Effector memory CD4-positive, alpha-beta T cell (primary cell): ENCODE measurements around the gene EPN2.

Experiments
- DNase-seq, 3 donors: peaks; one replicate each; pipeline ENCODE4 v3.0.0-alpha.2; 2020
- H3K27ac ChIP-seq: 2 replicates; pipeline ENCODE4 v1.7.0; 2013; ENCODE audit warnings: mild to moderate bottlenecking, low read length, moderate library complexity; ENCODE audit not compliant: insufficient read depth, poor library complexity, severe bottlenecking
- H3K27me3 ChIP-seq: replicated peaks from 2 replicates; pipeline ENCODE4 v1.7.0; 2013; ENCODE audit warnings: mild to moderate bottlenecking, low read length; ENCODE audit not compliant: insufficient read depth, control insufficient read depth, poor library complexity, severe bottlenecking
- H3K36me3 ChIP-seq: 2 replicates; pipeline ENCODE4 v1.7.0; 2013; ENCODE audit warnings: mild to moderate bottlenecking, low read length, moderate library complexity; ENCODE audit not compliant: control insufficient read depth, insufficient read depth
- H3K4me1 ChIP-seq: 2 replicates; pipeline ENCODE4 v1.7.0; 2013; ENCODE audit warnings: low read length, mild to moderate bottlenecking; ENCODE audit not compliant: control insufficient read depth, insufficient read depth, poor library complexity, severe bottlenecking
- H3K4me3 ChIP-seq: 2 replicates; pipeline ENCODE4 v1.7.0; 2013; ENCODE audit warnings: low read length, low read depth, mild to moderate bottlenecking; ENCODE audit not compliant: insufficient read depth, poor library complexity, severe bottlenecking
- H3K9me3 ChIP-seq: 2 replicates; pipeline ENCODE4 v1.7.0; 2013; ENCODE audit warnings: mild to moderate bottlenecking, low read length, moderate library complexity; ENCODE audit not compliant: control insufficient read depth

EPN2 gene

GRCh38 chr17:19327031-19327783 lies 90.0 kb downstream of the EPN2 start:
- Histone ChIP-seq H3K36me3 (no peaks in the 10 kb centered on the region), H3K9me3 (no peaks in the 10 kb centered on the region), H3K27ac (no peak overlapping the region), H3K4me3 (no peak overlapping the region), H3K4me1 (no peaks in the 10 kb centered on the region), H3K27me3 (no peaks in the 10 kb centered on the region)
- no peak for DNase-seq

- Histone ChIP-seq H3K27ac (no peak overlapping the region), H3K9me3 (no peaks in the 10 kb centered on the region), H3K27me3 (no peaks in the 10 kb centered on the region), H3K4me1 (no peaks in the 10 kb centered on the region), H3K36me3 (no peaks in the 10 kb centered on the region), H3K4me3 (no peak overlapping the region)
- no peak for DNase-seq
Measured at GRCh38 chr17:19328441-19329061, 91.4 kb downstream of the EPN2 start.

GRCh38 chr17:19329136-19329535 lies 92.0 kb downstream of the EPN2 start:
- Histone ChIP-seq H3K4me1 (no peaks in the 10 kb centered on the region), H3K27ac (no peak overlapping the region), H3K9me3 (no peaks in the 10 kb centered on the region), H3K36me3 (no peaks in the 10 kb centered on the region), H3K4me3 (no peak overlapping the region), H3K27me3 (no peaks in the 10 kb centered on the region)
- no peak for DNase-seq

- H3K4me3 ChIP-seq = no peak overlapping the region
- no peaks in the 10 kb centered on the region for H3K4me1 ChIP-seq
- no peaks in the 10 kb centered on the region for H3K27me3 ChIP-seq
- H3K9me3 ChIP-seq = no peaks in the 10 kb centered on the region
- no peak overlapping the region for H3K27ac ChIP-seq
- DNase-seq = no peak
- no peaks in the 10 kb centered on the region for H3K36me3 ChIP-seq
Measured at GRCh38 chr17:19329839-19330238, 92.7 kb downstream of the EPN2 start.

- Histone ChIP-seq H3K27ac (no peak overlapping the region), H3K27me3 (no peaks in the 10 kb centered on the region), H3K36me3 (no peaks in the 10 kb centered on the region), H3K4me3 (no peak overlapping the region), H3K9me3 (no peaks in the 10 kb centered on the region), H3K4me1 (no peaks in the 10 kb centered on the region)
- no peak for DNase-seq
Measured at GRCh38 chr17:19330271-19330670, 93.1 kb downstream of the EPN2 start.

- Histone ChIP-seq H3K36me3 (no peaks in the 10 kb centered on the region), H3K4me1 (no peaks in the 10 kb centered on the region), H3K27ac (no peak overlapping the region), H3K4me3 (no peak overlapping the region), H3K9me3 (no peaks in the 10 kb centered on the region), H3K27me3 (no peaks in the 10 kb centered on the region)
- no peak for DNase-seq
Measured at GRCh38 chr17:19331134-19331533, 94.0 kb downstream of the EPN2 start.

- H3K36me3 ChIP-seq = no peaks in the 10 kb centered on the region
Measured at GRCh38 chr17:19331543-19332245, 94.5 kb downstream of the EPN2 start.

GRCh38 chr17:19332371-19333131 lies 95.4 kb downstream of the EPN2 start:
- Histone ChIP-seq H3K27me3 (no peaks in the 10 kb centered on the region), H3K4me1 (no peaks in the 10 kb centered on the region), H3K36me3 (no peaks in the 10 kb centered on the region), H3K4me3 (no peak overlapping the region), H3K9me3 (no peaks in the 10 kb centered on the region), H3K27ac (no peak overlapping the region)
- DNase-seq = no peak

More at GRCh38 chr17:19331543-19332245, 94.5 kb downstream of the EPN2 start:
- no peaks in the 10 kb centered on the region for H3K9me3 ChIP-seq
- H3K4me1 ChIP-seq = no peaks in the 10 kb centered on the region
- no peaks in the 10 kb centered on the region for H3K27me3 ChIP-seq
- H3K4me3 ChIP-seq = no peak overlapping the region
- DNase-seq = no peak
- no peak overlapping the region for H3K27ac ChIP-seq

GRCh38 chr17:19333132-19333440 lies 95.9 kb downstream of the EPN2 start:
- Histone ChIP-seq H3K9me3 (no peaks in the 10 kb centered on the region), H3K36me3 (no peaks in the 10 kb centered on the region), H3K27me3 (no peaks in the 10 kb centered on the region), H3K4me3 (no peak overlapping the region), H3K27ac (no peak overlapping the region), H3K4me1 (no peaks in the 10 kb centered on the region)
- no peak for DNase-seq
